Keratinocyte (primary cell): ENCODE results near the gene WDR5. TPM values are rescaled to one million over a fixed set of nuclear protein-coding genes. Genes with fewer than 3 reads are reported as not detected.

ENCODE experiments used
- DNase-seq: peaks from one replicate; pipeline ENCODE4 v3.0.0-alpha.2; 2011; ENCODE audit warnings: low read depth, missing footprints, low spot score
- FAIRE-seq: peaks from 2 replicates; lab custom pipeline; 2011; peaks lifted over from hg19 to GRCh38; lab: Jason Lieb, UNC
- H2AFZ ChIP-seq: 2 replicates; pipeline ENCODE4 v1.6.0; 2012; ENCODE audit warnings: low read length, control low read depth, inconsistent platforms; ENCODE audit not compliant: control insufficient read depth
- H3K27ac ChIP-seq: 2 replicates; pipeline ENCODE4 v1.5.1; 2011; ENCODE audit warnings: low read length; ENCODE audit not compliant: control insufficient read depth, insufficient read depth
- H3K27me3 ChIP-seq: 3 replicates; pipeline ENCODE4 v1.6.0; 2011; ENCODE audit warnings: low read length; ENCODE audit not compliant: control insufficient read depth, insufficient read depth; ENCODE audit errors: extremely low read depth
- H3K36me3 ChIP-seq, 2 experiments: 2 replicates in 1 of 2; 3 replicates in 1 of 2; pipeline ENCODE4 v1.5.1; 2011; ENCODE audit warnings: low read length in 2 of 2, mild to moderate bottlenecking in 1 of 2; ENCODE audit not compliant: control insufficient read depth in 2 of 2, insufficient read depth in 2 of 2; ENCODE audit errors: extremely low read depth in 1 of 2
- H3K4me1 ChIP-seq: 3 replicates; pipeline ENCODE4 v1.5.1; 2011; ENCODE audit warnings: low read length; ENCODE audit not compliant: control insufficient read depth, insufficient read depth; ENCODE audit errors: extremely low read depth
- H3K4me2 ChIP-seq: 3 replicates; pipeline ENCODE4 v1.6.0; 2011; ENCODE audit warnings: low read depth, low read length; ENCODE audit not compliant: control insufficient read depth, insufficient read depth; ENCODE audit errors: extremely low read depth
- H3K4me3 ChIP-seq, 3 experiments: fragments of 200-600 bp in 1 of 3; sonication (generic) in 1 of 3; 2 replicates in 2 of 3; 3 replicates in 1 of 3; pipeline ENCODE4 v1.5.1; 2011 to 2016; ENCODE audit warnings: low read length in 3 of 3, mild to moderate bottlenecking in 3 of 3, control low read depth in 2 of 3, inconsistent platforms in 1 of 3, low read depth in 1 of 3, mixed read lengths in 1 of 3, mixed run types in 1 of 3, moderate library complexity in 1 of 3; ENCODE audit not compliant: control insufficient read depth in 2 of 3, insufficient read depth in 2 of 3; ENCODE audit errors: extremely low read depth in 1 of 3
- H3K79me2 ChIP-seq: 2 replicates; pipeline ENCODE4 v1.6.0; 2012; ENCODE audit warnings: low read length; ENCODE audit not compliant: control insufficient read depth, insufficient read depth
- H3K9ac ChIP-seq: 3 replicates; pipeline ENCODE4 v1.6.0; 2011; ENCODE audit warnings: low read length; ENCODE audit not compliant: control insufficient read depth, insufficient read depth; ENCODE audit errors: extremely low read depth
- H3K9me1 ChIP-seq: 3 replicates; pipeline ENCODE4 v1.6.0; 2011; ENCODE audit warnings: low read length; ENCODE audit not compliant: control insufficient read depth, insufficient read depth; ENCODE audit errors: extremely low read depth
- H3K9me3 ChIP-seq: 2 replicates; pipeline ENCODE4 v1.5.1; 2012; ENCODE audit warnings: low read depth, low read length; ENCODE audit not compliant: control insufficient read depth
- H4K20me1 ChIP-seq: 3 replicates; pipeline ENCODE4 v1.6.0; 2011; ENCODE audit warnings: low read length; ENCODE audit not compliant: control insufficient read depth, insufficient read depth; ENCODE audit errors: extremely low read depth
- EZH2 ChIP-seq: IDR thresholded peaks from one replicate; pipeline ENCODE4 v1.6.1; 2012; ENCODE audit warnings: inconsistent platforms, mild to moderate bottlenecking, low read length, moderate library complexity
- dilution Hi-C: fragments of 300-500 bp; cut with MboI; formaldehyde crosslinking; loops from one replicate; pipeline ENCODE4 v1.7.0; 2020; ENCODE audit warnings: low sequenced_read_pairs; ENCODE audit not compliant: extremely low pct_ligation_motif_present
- polyA plus RNA-seq, 5 experiments: library from polyadenylated mRNA; depleted of rRNA in 3 of 5; stranded (reverse) in 3 of 5; stranded (forward) in 1 of 5; unstranded in 1 of 5; fragments of >200 nt; gene quantifications; 1 replicate in 1 of 5; 2 replicates in 3 of 5; 3 replicates in 1 of 5; pipeline versions ENCODE4 v1.2.1 to v1.2.3, GENCODE V29; 2011 to 2012; ENCODE audit warnings: missing spikeins in 2 of 5, low read depth in 1 of 5, low replicate concordance in 1 of 5
- TF ChIP-seq, protein P1 (sequence below), 3 experiments: IDR thresholded peaks in 1 of 3; conservative IDR thresholded peaks in 1 of 3; optimal IDR thresholded peaks in 1 of 3; 2 replicates in 2 of 3; 3 replicates in 1 of 3; pipeline versions ENCODE3 to v1.5.1; 2011; ENCODE audit warnings: low read length in 3 of 3, mild to moderate bottlenecking in 3 of 3, moderate library complexity in 2 of 3, control low read depth in 1 of 3, inconsistent platforms in 1 of 3; ENCODE audit not compliant: insufficient read depth in 2 of 3; ENCODE audit errors: extremely low read depth in 1 of 3

Gene WDR5
- polyA plus RNA-seq, 1 donor (not counting 4 experiments of a cell fraction or from before 2014, with no cell fraction given), result 31.2 TPM

GRCh38 chr9:134146774-134147493, 11.1 kb downstream of the WDR5 start:
- Histone ChIP-seq H2AFZ (no peak overlapping the region), H3K4me1 (peaks cover 15% of the 10 kb centered on the region), H3K27ac (no peak overlapping the region), H3K4me3 (no peak overlapping the region), H3K9me3 (no peaks in the 10 kb centered on the region), H3K79me2 (peaks cover 11% of the 10 kb centered on the region), H3K27me3 (no peaks in the 10 kb centered on the region), H3K9me1 (no peaks in the 10 kb centered on the region), H3K36me3 (peaks cover 36 to 54% of the 10 kb centered on the region in 2 experiments), H3K9ac (no peak overlapping the region), H3K4me2 (peak overlapping the region; percentile 9), H4K20me1 (peaks cover 9% of the 10 kb centered on the region)
- DNase-seq, result no peak
- FAIRE-seq, result no peak
- dilution Hi-C loops, result no loop called here
- no peak for TF ChIP-seq EZH2
- TF ChIP-seq, protein P1, sequence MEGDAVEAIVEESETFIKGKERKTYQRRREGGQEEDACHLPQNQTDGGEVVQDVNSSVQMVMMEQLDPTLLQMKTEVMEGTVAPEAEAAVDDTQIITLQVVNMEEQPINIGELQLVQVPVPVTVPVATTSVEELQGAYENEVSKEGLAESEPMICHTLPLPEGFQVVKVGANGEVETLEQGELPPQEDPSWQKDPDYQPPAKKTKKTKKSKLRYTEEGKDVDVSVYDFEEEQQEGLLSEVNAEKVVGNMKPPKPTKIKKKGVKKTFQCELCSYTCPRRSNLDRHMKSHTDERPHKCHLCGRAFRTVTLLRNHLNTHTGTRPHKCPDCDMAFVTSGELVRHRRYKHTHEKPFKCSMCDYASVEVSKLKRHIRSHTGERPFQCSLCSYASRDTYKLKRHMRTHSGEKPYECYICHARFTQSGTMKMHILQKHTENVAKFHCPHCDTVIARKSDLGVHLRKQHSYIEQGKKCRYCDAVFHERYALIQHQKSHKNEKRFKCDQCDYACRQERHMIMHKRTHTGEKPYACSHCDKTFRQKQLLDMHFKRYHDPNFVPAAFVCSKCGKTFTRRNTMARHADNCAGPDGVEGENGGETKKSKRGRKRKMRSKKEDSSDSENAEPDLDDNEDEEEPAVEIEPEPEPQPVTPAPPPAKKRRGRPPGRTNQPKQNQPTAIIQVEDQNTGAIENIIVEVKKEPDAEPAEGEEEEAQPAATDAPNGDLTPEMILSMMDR (optimal IDR thresholded peaks at IDR 0.05 in 1 of 3, IDR thresholded peaks at IDR 0.05 in 1 of 3, conservative IDR thresholded peaks at IDR 0.05 in 1 of 3; ENCODE audit: extremely low read depth in 1 of 3, insufficient read depth in 2 of 3, low read length in 3 of 3), result peak in 2 of 3 experiments; percentile 16 to 30

- no peak overlapping the region for H2AFZ ChIP-seq
- dilution Hi-C loops, result no loop called here
- peaks cover 15% of the 10 kb centered on the region for H3K4me1 ChIP-seq
- H3K79me2 ChIP-seq, result peaks cover 5% of the 10 kb centered on the region
- H3K27ac ChIP-seq, result no peak overlapping the region
- H3K36me3 ChIP-seq, result peaks cover 42 to 46% of the 10 kb centered on the region in 2 experiments
- H3K9me1 ChIP-seq, result no peaks in the 10 kb centered on the region
- H4K20me1 ChIP-seq, result peaks cover 9% of the 10 kb centered on the region
- H3K9ac ChIP-seq, result no peak overlapping the region
- H3K9me3 ChIP-seq, result no peaks in the 10 kb centered on the region
- FAIRE-seq (no peak), DNase-seq (no peak)
- TF ChIP-seq EZH2, result no peak
- TF ChIP-seq, protein P1 (optimal IDR thresholded peaks at IDR 0.05 in 1 of 3, IDR thresholded peaks at IDR 0.05 in 1 of 3, conservative IDR thresholded peaks at IDR 0.05 in 1 of 3; ENCODE audit: extremely low read depth in 1 of 3, insufficient read depth in 2 of 3, low read length in 3 of 3), result no peak
- H3K27me3 ChIP-seq, result no peaks in the 10 kb centered on the region
- no peak overlapping the region for H3K4me2 ChIP-seq
- H3K4me3 ChIP-seq, result no peak overlapping the region
These were observed 13.5 kb downstream of the WDR5 start for GRCh38 chr9:134149380-134149779.
